GM10847 (cell line): Measurements from ENCODE around the gene KNTC1.

ENCODE experiments used
- POLR2A ChIP-seq: IDR thresholded peaks from 2 replicates; pipeline ENCODE4 v1.6.1; 2011; ENCODE audit not compliant: insufficient read length; ENCODE audit errors: extremely low read depth

Gene KNTC1

GRCh38 chr12:122503783-122504590, 23.1 kb upstream of the KNTC1 start:
- no peak for TF ChIP-seq POLR2A

GRCh38 chr12:122505419-122506051, 21.5 kb upstream of the KNTC1 start:
- no peak for TF ChIP-seq POLR2A

- TF ChIP-seq POLR2A, result no peak
Observed at GRCh38 chr12:122506393-122506938, 20.6 kb upstream of the KNTC1 start.

- TF ChIP-seq POLR2A, result no peak
Observed at GRCh38 chr12:122508163-122508562, 18.9 kb upstream of the KNTC1 start.

GRCh38 chr12:122513660-122514059, 13.4 kb upstream of the KNTC1 start:
- TF ChIP-seq POLR2A, result no peak

- no peak for TF ChIP-seq POLR2A
Observed at GRCh38 chr12:122515275-122515674, 11.8 kb upstream of the KNTC1 start.

- no peak for TF ChIP-seq POLR2A
Observed at GRCh38 chr12:122516544-122517361, 10.3 kb upstream of the KNTC1 start.

- TF ChIP-seq POLR2A, result no peak
Observed at GRCh38 chr12:122517877-122518276, 9.2 kb upstream of the KNTC1 start.

GRCh38 chr12:122518908-122519307, 8.1 kb upstream of the KNTC1 start:
- TF ChIP-seq POLR2A, result no peak

- TF ChIP-seq POLR2A, result no peak
Observed at GRCh38 chr12:122519418-122519817, 7.6 kb upstream of the KNTC1 start.

GRCh38 chr12:122520676-122521075, 6.4 kb upstream of the KNTC1 start:
- no peak for TF ChIP-seq POLR2A

GRCh38 chr12:122523280-122523679, 3.8 kb upstream of the KNTC1 start:
- TF ChIP-seq POLR2A, result no peak

- no peak for TF ChIP-seq POLR2A
Observed at GRCh38 chr12:122523846-122524718, 3.0 kb upstream of the KNTC1 start.

GRCh38 chr12:122527478-122527944, 462 bp downstream of the KNTC1 start:
- no peak for TF ChIP-seq POLR2A

GRCh38 chr12:122528582-122528981, 1.5 kb downstream of the KNTC1 start:
- no peak for TF ChIP-seq POLR2A

GRCh38 chr12:122528992-122529391, 1.9 kb downstream of the KNTC1 start:
- no peak for TF ChIP-seq POLR2A
